GM10266 (cell line): ENCODE measurements around the gene PSRC1.

ENCODE experiments used
- DNase-seq: peaks from one replicate; pipeline ENCODE4 v3.0.0; 2012; ENCODE audit errors: extremely low spot score
- CTCF ChIP-seq: IDR thresholded peaks from 2 replicates; pipeline ENCODE4 v1.5.1; 2012; ENCODE audit warnings: mild to moderate bottlenecking, low read depth; ENCODE audit not compliant: control insufficient read depth, insufficient read depth; ENCODE audit errors: missing control alignments

The PSRC1 gene

GRCh38 chr1:109275706-109276345 lies 7.1 kb downstream of the PSRC1 start:
- no peak for TF ChIP-seq CTCF
- DNase-seq = no peak

GRCh38 chr1:109274533-109275476 lies 8.1 kb downstream of the PSRC1 start:
- no peak for DNase-seq
- TF ChIP-seq CTCF = no peak

- DNase-seq = no peak
- no peak for TF ChIP-seq CTCF
These were observed 9.2 kb downstream of the PSRC1 start for GRCh38 chr1:109273570-109274288.

GRCh38 chr1:109272831-109273547 lies 10.0 kb downstream of the PSRC1 start:
- no peak for TF ChIP-seq CTCF
- no peak for DNase-seq

- no peak for TF ChIP-seq CTCF
- no peak for DNase-seq
These were observed 10.7 kb downstream of the PSRC1 start for GRCh38 chr1:109272021-109272799.

GRCh38 chr1:109271458-109271857 lies 11.5 kb downstream of the PSRC1 start:
- TF ChIP-seq CTCF = no peak
- DNase-seq = no peak
